ENCODE results near the gene MXRA8.

The MXRA8 gene

GRCh38 chr1:1306070-1306660 lies 52.2 kb downstream of the MXRA8 start:
- DNase-seq, result no peak

GRCh38 chr1:1305300-1306069 lies 52.9 kb downstream of the MXRA8 start:
- DNase-seq, result no peak

DNA sequence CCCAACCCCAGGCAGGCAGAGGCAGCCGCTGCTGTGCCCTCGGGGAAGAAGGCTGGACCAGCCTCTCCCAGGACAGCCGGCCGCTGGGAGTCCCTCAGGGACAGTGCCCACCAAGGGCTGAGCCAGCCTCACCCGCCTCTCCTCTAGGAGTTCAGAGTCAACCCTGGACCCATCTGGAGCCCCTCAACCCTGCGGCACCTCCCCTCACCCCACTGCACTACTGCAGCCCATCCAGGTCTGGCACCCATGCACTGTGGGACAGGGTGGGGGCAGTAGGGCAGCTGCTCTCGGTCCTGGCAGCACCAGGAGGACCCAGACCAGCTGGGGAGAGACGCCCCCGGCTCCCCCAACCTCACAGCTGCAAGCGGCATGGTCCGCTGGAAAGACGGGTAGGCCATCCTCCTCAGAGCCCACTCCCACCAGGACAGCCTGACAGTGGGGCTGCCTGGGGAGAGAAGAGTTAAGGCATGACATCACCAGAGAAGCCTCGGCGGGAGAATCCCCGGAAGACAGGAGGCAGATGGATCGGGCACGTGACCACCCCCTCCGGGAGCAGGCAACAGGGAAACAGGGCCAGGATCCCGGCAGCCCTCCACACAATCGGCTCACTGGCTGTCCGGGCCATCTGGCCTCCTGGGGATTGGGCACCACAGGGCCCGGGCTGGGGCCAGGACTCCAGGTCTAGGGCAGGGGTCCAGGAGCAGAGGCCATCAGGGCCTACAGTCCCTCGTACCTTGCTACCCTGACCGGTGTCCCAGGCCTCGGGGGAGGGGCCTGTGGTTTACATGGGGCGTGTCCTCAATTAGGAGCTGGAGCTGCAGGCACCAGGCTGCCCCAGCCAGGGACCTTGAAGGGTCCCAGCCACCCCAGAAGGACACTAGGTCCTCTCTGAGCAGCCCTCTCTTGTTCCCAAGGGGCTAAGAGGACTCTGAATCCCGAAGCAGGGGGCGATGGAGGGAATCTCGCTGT lies 53.7 kb downstream of the MXRA8 start:
- no peak for DNase-seq

- no peak for DNase-seq
Measured at GRCh38 chr1:1303736-1304135, 54.6 kb downstream of the MXRA8 start.

- DNase-seq, result no peak
Measured at GRCh38 chr1:1302951-1303509, 55.3 kb downstream of the MXRA8 start.

Data from KG1 (cell line).